HG02588 (cell line): ENCODE measurements around the gene FBXL7.

Source experiments
- ATAC-seq: cut with Tn5 transposase; IDR thresholded peaks from one replicate; pipeline ENCODE4 v1.9.1; 2021; ENCODE audit warnings: mild to moderate bottlenecking, moderate library complexity; ENCODE audit not compliant: unreplicated experiment

Gene FBXL7

DNA sequence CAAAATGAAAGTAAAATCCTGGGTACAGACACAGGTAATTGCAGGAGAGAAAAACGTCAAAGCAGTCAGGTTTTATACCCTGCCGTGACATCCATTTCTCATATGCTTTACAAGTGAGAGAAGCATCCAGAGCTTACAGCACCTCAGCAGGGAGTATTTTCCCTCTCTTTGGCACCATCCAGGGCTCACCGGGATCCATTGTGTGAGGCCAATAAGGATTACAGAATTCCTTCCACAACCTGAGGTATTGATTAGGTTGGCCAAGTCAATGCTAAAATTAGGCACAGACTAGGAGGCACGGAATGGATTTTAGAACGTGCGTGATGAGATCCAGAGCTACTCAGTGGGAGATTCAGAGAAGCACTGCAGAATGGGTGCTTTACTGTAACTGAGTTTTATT lies 296.6 kb downstream of the FBXL7 start:
- no peak for ATAC-seq

DNA sequence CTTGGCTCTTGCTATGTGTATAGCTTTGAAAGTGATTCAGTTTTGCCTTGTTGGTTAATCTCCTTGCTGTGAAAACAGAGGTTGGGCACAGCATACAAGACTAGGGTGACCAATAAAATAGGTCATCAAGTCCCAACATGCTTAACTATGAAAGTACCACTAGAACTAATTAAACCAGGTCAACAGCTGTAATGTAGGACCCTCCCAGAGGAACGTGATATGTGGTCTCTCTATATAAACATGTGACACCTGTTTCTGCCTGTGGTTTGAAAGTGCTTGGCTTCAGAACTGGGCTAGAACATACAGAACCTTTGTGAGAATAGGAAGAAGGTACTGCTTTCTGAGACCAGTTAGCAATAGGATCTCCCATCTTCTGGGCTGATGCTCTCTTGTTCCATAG lies 297.1 kb downstream of the FBXL7 start:
- ATAC-seq, result no peak

DNA sequence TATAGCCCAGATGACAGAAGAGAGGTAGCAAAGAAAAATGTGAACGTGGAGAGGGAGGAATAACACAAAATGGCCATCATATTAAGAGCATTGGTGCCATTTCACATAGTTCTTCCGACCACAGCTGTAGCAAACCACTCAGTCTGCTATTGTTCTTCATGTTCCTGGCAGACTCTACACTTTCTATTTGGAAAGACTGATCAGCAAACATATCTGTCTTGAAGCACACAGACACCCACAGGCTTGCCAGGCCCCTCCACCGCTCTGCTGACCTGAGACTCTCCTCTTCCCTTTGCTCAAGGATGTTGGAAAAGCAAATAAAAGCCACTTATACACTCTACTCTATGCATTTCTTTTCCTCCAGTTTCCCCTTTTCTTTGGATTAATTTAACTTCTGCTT lies 298.0 kb downstream of the FBXL7 start:
- ATAC-seq, result no peak

DNA sequence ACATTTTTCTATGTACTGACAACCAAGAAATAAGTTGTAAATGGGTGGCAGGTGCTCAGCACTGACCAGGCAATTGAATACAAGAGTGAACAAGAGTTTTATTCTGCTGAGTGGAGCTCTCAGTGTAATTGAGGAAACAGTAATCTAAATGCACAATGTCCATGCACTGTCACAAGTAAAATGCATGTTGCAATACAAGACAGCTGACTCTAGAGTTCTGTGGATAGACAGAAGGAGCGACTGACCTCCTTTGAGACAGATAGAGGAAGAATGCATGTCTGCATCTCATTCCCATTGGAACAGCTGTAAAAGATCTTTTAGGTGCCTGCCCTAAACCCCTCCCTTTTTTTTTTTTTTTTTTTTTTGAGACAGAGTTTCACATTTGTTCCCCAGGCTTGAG lies 299.0 kb downstream of the FBXL7 start:
- no peak for ATAC-seq

DNA sequence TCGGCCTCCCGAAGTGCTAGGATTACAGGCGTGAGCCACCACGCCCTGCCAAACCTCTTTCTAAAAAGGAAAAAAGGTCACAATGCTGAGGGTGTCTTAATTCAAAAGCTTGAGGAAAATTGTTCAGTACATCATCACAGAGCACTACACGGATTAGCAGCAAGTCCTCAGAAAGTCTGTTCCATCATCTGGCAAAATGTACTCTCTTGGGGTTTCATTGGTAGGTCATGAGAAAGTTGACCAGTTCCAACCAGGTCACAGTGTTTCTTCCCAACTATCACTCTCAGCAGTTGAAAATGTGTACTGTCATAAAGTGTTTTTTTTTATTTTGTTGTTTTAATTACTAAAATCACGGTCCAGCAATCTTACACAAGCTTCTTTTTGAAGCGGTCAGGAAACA lies 299.6 kb downstream of the FBXL7 start:
- ATAC-seq, result no peak

DNA sequence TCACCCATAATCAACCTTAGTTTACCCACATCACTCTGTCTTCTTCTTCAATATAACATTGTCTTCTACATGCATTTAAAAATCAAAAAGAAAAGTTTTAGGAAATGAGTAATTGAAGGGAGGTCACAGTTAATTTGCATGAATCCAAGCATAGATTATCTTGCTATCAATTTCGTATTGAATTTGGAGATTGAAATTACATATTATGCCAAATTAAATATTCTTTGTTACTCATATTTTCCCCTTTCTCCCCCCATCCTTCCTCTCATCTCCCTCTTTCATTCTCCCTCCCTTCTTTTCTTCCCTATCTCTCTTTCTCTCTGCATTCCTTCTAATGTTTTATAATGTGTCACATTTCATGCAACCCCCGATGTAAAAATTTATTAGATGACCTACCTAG lies 303.3 kb downstream of the FBXL7 start:
- no peak for ATAC-seq

DNA sequence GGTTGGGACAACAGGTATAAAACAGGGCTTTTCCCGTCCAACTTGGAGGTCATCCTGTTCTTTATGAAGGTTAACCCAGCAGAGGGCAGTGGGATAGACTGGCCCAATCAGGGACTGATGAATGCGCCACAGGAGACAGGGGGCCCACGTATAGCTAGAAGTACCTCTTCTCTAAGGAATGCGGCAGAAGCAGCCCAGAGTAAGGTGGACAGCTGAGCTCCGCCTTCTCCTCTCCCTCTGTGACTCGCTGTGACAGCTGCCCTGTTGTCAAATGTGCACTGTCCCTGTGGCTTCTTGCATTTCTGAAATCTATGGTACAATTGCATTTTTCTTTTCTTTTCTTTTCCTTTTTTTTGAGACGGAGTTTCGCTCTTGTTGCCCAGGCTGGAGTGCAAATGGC lies 306.6 kb downstream of the FBXL7 start:
- no peak for ATAC-seq

DNA sequence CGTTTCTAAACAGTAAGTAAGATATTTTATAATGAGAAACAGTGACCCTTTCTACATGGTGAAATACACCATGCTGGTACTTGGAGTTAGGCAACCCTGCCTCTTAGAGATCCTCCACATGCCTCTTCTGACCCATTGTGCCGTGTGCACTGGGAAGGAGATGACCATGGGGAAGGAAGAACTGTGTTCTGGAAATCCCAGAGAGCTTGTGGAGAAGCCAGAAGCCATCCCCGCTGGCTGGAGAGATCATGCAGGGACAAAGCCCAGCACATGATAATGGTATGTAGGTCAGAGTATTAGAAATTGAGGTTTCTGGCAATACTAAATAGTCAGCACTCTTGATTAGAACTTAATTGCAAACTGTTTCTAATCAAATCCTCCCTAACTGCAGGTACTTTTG lies 307.3 kb downstream of the FBXL7 start:
- no peak for ATAC-seq

DNA sequence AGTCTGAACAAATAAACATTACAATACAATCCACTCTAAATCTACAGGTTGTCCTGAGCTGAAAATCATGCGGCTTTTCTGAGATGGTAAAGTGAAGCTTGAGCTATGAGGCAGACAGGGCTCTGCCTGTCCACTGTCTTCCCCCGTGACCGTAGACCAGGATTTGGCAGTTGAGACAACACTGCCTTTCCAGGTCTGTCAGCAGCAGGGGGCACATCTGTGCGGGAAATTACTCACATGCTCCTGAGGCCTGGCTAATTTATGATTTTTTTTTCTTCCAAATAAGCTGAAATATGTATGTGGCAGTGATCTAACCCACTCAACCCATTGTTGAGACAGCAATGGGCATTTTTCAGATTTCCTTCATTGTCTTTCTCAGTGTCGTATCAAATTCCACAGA lies 307.9 kb downstream of the FBXL7 start:
- ATAC-seq, result no peak

DNA sequence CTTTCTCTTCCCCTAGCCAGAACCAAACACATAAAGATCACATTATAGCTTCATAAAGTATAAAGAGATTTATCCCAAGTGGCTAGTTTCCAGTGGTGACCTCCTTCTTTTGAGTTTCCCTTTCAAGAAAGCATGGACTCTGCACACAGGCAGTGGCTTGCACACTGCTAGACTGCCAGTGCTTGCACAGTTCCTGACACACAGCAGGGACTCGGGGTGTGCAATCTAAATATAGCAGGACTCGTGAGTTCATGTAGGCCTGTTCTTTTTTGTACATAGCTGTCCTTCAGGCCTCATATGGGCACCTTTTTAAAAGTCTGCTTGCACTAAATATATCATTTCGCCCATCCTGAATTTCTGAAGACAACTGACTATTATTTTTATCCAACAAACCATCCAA lies 308.6 kb downstream of the FBXL7 start:
- no peak for ATAC-seq

DNA sequence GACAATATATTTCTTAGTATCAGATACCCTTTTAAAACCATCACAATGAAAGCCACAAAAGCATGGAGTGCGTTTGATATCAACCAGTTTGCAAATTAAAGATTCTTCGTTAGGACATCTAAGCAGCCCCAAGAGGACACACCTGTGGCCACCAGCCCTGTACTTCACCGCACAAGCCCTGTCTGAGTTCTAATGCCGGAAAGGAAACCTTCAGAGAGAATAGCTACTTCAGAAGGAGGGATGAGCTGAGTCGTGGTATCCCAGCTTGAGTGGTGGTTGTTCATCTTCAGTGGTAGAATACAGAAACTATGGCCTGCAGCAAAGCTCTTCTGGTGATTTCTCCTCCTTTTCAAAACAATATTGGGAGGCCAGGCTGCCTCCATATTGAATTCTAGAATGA lies 319.6 kb downstream of the FBXL7 start:
- no peak for ATAC-seq

DNA sequence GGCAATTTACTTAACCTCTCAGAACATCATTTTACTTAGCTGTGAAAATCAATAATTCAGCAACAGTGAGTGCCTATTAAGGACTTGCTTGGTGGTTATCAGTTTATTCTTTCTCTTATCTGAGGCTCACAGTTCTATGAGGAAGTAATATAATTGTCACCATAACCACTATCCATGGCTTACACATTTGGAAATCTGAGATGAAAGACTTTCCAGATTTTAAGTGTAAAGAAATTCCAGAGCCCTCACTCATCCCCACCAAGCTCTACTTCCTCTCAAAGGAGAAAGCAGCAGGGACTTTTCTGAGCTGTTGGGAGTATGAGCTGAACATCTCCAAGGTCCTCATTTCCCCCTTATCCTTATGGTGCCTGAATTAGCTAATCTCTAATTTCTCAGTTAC lies 321.5 kb downstream of the FBXL7 start:
- ATAC-seq, result no peak

DNA sequence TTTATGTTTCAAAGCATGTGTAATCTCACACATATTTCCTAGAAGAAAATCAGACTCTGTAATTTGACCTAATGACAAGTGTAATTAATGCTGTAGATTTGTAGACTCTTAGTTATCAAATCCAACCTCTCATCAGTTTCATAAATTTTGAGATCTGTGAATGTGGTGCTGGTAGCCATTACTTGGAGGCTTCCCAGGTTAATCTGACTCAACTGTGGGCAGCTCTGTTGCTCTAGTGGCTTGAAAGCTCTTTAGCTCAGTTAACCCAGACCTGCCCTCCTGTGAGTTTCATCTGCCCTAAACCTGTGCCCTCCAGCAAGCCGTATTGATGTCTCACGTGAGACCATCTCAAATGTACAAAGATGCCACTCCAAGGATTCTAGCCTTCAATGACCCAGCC lies 323.4 kb downstream of the FBXL7 start:
- no peak for ATAC-seq

DNA sequence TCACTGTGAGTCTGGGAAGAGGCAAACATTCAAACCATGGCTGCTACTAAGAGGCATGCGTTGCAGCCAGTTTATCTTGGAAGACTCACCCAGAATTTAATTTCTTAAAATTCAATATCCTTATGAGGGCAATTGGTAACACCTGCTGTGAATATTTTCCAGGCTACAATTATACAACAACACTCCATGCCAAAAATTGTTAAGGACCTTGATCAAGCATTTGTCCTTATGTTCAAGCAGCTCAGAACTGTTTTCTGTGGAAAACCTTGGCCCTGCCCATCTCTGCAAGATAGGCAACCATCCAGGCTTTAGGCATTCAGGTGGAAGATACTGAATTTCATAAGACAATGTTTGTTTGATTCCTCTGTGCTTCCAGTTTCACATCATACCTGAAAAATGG lies 327.8 kb downstream of the FBXL7 start:
- no peak for ATAC-seq

DNA sequence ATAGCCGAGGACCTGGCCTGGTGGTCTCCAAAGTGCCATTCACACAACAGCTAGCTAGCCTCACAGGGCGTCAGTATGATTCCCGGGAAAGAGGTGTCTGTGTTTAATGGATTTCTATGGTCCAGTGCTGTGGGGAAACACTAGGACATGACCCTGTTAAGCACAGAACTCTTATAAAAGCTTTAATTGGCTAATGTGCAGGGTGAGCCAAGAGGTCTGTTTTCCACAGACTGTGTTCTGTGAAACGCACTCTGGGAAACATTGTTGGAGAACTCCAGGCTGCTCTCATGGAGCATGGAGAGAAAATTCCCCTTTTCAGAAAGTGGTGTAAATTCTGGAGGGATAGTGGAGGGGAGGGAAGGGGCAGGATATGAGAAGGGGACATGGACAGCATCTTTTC lies 331.4 kb downstream of the FBXL7 start:
- no peak for ATAC-seq

DNA sequence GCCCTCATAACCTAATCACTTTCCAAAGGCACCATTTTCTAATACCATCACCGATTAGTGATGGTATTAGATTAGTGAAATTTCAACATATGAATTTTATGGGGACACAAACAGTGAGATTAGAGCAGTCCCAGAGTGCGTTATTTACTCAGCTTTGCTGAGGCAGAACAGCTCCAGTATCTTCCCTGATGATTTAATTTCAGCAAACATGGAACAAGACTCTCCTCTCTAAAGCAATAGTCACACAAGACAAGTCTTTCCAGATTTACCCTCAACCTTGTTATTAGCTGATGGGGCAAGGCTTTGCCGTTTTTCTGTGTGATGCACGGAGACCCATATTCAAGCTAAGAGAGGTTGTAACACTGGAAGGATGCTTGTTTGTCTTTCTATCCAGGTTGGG lies 333.4 kb downstream of the FBXL7 start:
- ATAC-seq, result no peak

DNA sequence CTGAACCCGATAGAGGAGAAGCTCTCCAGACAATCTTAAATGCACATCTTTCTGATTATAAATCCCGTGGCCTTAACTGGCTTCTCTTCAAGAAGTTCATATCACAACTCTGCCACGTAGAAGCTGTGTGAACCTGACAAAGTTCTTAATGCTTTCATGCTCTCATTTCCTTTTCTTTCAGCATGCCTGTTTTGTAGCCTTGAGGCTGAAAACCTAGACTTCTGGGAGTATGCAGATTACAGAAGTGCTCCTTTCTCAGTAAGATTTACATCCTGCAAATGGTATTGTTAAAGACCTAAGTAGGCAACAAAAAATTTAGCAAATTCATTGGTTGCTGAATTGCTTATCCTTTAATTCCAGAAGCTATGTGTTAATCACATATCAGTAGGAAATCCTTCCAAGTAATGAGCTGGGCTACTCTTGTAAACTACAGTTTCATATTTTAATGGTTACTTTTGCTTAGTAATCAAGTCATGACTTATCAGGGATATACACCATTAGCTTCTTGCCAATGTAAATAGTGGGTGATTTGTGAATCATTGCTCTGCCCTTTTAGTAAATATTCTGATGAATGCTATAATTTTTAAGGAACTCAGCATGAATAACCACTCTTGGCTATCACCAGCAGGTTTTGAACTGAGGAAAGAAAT lies 334.7 kb downstream of the FBXL7 start:
- no peak for ATAC-seq

DNA sequence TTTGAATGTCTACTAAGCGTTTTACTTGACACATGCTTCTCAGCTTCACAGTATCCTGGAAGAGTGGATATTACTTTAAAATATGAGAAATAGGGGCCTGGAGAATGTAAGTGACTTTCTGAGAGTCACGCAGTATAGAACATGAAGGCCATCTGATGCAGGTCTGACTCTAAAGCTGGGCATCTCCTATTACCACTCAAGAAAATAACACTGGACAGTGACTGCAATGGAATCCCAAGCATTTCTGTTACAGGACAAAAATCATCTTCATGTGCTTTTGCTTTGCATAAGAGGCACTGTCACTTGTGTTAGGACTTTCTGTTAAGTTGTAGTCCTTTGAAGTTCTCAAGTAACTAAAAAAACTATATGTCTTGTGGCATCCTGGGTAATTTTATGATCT lies 335.5 kb downstream of the FBXL7 start:
- no peak for ATAC-seq

DNA sequence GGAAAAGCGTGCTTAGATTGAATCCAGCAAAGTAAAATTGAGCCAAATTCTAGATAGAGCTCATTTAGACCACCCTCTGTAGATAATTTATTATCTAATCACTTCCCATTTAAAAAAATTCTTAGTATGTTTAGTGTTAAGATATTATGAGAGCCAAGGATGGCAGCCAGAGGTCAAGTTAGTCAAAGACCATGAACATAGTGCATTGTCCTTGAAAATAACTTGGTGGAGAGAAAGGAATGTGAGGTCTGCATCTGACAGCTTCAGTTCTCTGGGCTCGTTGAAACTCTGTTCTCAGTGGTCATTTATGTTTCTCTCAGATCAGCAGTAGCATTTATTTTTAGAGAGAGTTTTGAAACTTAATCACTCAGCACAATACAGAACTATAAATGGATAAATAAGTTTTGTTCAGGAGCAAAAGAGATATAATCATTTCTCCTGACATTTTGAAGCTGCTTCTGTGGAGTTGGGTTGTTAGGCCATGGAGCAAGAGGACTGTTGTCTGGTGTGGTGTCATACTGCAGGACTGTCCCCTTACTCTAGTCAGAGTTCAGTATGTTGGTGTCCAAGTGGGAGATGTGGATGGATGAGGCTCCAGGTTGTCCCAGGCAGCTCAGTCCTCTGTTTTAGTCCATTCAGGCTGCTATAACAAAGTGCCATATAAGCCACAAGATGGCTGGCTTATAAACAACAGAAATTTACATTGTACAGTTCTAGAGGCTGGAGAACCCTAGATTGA lies 337.7 kb downstream of the FBXL7 start:
- no peak for ATAC-seq

DNA sequence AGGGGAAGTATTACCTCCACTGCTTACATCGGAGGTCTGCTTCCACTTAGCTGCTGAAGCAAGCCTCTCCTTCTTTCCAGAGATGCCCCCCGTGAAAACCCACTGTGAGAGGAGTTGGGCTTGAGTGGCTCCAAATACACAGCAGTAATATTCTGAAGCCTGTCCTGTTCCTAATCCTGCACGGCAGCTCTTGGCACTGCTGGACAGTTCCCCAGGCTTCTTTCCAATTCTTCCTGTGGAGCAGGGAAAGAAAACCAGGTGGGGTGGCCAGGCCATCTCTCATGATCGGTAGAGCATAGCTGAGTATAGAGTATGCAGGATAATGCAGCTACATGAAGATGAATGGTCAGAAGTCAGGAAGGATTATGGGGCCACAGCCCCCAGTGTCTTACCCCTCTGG lies 344.3 kb downstream of the FBXL7 start:
- no peak for ATAC-seq

DNA sequence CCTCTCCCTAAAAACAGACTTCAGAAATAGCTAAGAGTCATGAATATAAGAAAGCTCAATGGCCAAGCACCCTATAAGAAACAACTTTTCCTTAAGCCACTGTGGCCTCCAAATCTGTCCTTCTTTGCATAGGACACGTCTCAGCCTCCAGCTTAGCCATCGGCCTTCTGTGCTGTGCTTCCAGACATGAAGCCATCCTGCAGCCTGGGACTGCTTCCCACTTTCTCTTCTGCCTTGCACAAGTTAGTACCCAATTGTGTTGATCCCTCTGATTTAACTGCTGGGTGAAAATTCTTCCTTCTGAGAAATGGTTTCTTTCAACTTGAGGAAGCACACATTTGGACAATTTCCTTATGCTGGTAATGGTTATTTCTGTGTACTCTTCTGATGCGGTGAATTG lies 344.9 kb downstream of the FBXL7 start:
- no peak for ATAC-seq

DNA sequence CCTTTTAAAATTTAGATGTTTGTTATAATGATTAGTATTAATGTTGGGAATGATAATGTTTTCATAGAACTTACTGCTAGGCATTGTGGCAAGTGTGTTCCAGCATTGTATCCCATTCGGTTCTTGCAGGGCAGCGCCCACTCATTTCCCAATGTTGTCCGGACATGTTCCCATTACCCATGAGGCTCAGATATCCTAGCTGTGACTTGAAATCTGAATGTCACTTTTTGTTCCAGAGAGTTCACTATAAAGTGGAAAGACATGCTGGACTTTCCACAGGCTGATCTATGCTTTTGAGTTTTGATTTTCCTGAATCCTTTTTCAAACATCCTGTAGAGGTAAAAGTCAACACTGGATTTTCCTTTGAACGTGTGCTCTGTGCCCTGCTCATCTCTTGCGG lies 350.6 kb downstream of the FBXL7 start:
- ATAC-seq, result no peak

DNA sequence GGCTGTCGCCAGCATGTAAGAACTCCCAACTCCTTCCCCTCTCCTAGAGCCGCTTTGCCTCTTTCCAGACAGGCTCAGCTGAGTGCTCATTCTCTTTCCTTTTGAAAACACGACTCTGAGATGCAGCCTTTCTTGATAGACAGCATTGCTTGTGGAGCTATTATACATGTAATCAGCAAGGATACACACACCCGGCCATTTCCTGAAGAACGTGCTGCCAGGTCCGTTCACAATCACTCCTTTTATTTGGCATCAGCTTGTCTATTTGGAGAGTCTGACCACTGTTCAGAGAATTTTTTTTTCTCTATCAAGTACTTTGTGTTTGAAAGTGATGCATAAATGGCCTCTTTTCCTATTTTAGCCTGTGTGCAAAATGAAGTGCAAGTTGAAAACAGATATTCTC lies 351.0 kb downstream of the FBXL7 start:
- no peak for ATAC-seq
